ENCODE data around the gene ERP44.
"Not testable (repeated sequence)": the region's sequence is repeated elsewhere in the genome, so short reads cannot be mapped to it uniquely, and the experiment has no call there.

The ERP44 gene

GRCh38 chr9:100011062-100011681, 87.6 kb downstream of the ERP44 start:
- DNase-seq (ENCODE audit: low read depth) = no peak

DNA sequence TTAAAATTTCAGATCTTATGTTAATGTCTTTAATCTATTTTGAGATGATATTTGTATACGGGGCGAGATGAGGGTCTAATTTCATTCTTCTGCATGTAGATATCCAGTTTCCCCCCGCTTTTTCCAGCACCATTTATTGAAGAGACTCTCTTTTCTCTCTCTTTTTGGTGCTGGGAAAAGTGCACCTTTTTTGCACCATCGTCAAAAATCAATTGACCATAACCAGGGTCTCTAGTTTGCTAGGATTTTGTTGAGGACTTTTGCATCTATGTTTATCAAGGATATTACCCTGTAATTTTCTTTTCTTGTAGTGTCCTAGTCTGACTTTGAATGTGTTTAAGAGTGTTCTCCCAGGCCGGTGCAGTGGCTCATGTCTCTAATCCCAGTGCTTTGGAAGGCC, 99.0 kb downstream of the ERP44 start:
- DNase-seq (ENCODE audit: low read depth) = no peak

- DNase-seq (ENCODE audit: low read depth) = no peak
These were observed 99.9 kb downstream of the ERP44 start for GRCh38 chr9:99998866-99999265.

DNA sequence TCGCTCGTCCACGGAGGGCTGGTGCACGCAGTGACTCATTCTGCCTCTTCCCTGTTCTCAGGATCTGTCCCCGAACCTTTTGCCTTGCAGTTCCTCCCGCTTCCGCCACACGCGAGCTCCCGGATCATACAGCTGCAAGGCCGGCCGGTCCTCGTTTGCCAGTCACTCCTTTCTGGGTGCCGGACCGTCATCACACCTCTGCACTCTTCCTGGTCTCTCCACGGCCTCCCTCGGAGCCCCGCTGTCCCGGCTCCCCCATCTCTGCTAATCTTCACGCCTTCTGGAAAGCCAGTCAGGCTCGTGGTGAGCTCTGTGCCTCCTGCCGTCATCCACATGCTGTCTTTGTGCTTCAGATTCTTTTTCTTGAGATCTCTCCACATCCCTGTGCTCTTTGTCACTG, 100.5 kb downstream of the ERP44 start:
- DNase-seq (ENCODE audit: low read depth) = no peak

- DNase-seq (ENCODE audit: low read depth) = not testable (repeated sequence)
These were observed 108.3 kb downstream of the ERP44 start for GRCh38 chr9:99990508-99990907.

DNA sequence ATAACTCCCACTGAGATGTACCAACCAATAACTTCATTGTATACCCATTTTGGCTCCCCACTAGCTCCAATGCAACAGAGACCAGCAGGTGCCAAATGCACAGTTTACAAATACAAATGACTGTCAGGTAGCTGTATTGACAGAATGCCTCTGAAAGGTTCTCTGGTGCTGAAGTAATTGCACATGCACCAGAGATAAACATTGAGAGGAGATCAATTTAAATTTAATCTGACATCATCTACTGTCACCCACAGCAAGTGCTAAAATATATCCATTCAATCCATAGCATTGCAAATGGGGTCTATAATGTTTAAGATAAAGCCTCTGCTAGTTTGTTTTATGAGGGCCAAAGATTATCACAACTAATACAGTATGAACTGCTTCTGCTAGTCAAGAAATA, 112.2 kb downstream of the ERP44 start:
- no peak for DNase-seq (ENCODE audit: low read depth)

DNA sequence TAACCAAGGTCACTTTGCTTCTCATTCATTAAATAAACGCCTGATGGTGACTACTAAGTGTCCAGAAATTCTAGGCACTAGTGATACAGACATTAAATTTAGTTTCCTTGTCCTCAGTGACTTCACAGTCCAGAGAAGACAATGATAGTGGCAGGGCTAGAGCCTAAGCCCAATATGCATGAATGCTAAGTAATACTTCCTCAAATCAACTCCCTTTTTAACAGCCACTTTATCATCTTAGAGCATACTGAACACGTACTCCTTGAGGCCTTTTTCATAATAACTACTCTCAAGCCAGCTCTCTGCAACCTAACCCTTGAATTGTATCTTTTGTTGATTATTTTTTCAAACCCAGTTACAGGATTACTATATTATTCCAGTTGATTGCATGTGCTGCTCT, 118.2 kb downstream of the ERP44 start:
- DNase-seq (ENCODE audit: low read depth) = no peak

DNA sequence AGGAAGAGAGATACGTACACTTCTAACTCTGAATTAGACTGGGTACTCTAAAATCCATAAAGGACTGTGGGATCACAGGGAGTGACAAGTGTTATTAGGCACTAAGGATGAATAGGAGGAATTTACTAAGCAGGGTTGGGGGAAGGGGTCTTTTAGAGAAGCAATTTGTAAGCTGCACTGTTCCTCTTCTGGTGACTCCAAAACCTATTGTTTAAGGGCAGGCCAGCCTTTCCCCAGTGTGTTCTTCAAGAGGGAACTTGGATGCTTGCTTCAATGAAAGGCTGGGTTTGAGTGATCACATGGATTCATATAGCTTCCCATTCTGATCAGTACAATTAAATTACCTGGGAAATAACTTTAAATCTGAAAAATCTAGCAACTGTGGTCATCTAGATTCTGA, 120.6 kb downstream of the ERP44 start:
- no peak for DNase-seq (ENCODE audit: low read depth)

DNA sequence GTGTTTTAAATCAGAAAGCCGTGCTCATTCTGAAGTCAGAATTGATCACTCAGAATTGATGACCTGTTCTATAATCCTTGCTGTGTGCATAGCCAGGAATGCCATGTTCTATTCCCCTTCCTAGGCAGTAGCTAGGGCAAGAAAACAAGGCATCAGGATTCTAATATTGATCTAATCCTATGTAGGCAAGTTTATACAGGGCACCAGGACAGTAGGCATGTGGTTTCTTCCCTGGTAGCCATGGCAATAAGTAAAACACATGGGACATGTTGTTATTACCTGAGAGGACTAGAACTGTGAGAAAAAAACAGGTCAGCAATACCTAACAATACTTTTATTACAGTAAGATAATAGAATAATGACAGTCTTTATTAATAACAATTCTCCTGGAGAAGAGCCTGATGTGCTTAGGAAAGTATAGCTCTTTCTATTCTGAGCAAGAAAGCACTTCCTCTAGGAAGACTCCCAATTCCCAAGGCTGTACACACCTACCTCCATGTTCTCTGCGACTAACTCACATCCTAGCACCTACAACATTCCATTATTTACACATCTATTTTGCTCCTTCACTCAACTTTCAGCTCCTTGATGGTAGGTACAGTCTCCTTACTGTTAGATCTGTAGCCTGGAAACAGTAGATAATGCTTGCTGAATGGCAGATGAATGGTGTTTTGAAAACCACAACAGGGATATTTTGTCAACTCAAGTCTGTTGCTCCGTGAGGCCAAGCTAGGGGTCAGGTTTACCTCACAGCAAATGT, 121.6 kb downstream of the ERP44 start:
- no peak for DNase-seq (ENCODE audit: low read depth)

- no peak for DNase-seq (ENCODE audit: low read depth)
These were observed 125.3 kb downstream of the ERP44 start for GRCh38 chr9:99973455-99973854.

- no peak for DNase-seq (ENCODE audit: low read depth)
These were observed 127.4 kb downstream of the ERP44 start for GRCh38 chr9:99971410-99971809.

- DNase-seq (ENCODE audit: low read depth) = no peak
These were observed 128.3 kb downstream of the ERP44 start for GRCh38 chr9:99970481-99970880.

DNA sequence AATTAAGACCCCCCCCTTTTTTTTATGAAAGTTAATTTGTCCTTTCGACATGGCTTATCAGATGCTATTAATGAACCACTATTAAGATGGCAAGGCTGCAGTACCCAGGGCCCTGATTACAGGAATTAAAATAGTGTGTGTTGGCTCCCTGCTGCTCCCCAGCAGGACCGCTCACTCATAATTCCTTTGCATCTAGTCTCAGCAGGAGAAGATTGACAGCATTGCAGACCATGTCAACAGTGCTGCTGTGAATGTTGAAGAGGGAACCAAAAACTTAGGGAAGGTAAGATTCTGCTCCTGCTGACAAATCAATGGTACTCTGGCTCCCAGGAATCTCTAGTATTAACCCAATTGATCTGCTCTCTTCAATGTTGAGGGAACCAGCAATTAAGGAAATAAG, 131.3 kb downstream of the ERP44 start:
- no peak for DNase-seq (ENCODE audit: low read depth)

- no peak for DNase-seq (ENCODE audit: low read depth)
These were observed 132.1 kb downstream of the ERP44 start for GRCh38 chr9:99966716-99967115.

- DNase-seq (ENCODE audit: low read depth) = no peak
These were observed 132.8 kb downstream of the ERP44 start for GRCh38 chr9:99966001-99966400.

- no peak for DNase-seq (ENCODE audit: low read depth)
These were observed 134.5 kb downstream of the ERP44 start for GRCh38 chr9:99964336-99964735.

GRCh38 chr9:99962680-99963261, 136.0 kb downstream of the ERP44 start:
- DNase-seq (ENCODE audit: low read depth) = no peak

DNA sequence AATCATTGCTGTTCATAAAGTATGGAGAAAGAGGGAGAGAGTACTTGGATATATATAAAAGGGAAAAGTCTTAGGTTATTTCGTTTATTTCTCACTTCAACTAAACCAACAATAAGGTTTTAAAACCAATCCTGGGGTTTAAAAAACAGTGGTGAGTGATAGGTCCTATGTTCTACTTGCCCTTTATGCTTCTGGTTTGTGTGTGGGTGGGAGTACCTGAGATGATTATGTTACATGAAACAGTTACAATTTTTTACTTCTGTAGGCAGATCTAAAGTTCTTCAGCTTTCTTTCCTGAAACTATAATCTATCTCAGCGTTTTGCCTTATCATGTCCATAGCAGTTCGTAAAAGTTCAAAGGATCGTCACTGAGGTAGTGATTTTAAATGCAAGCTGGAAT, 143.2 kb downstream of the ERP44 start:
- DNase-seq (ENCODE audit: low read depth) = no peak

- no peak for DNase-seq (ENCODE audit: low read depth)
These were observed 144.0 kb downstream of the ERP44 start for GRCh38 chr9:99954819-99955218.

GRCh38 chr9:99953861-99954507, 144.8 kb downstream of the ERP44 start:
- no peak for DNase-seq (ENCODE audit: low read depth)

DNA sequence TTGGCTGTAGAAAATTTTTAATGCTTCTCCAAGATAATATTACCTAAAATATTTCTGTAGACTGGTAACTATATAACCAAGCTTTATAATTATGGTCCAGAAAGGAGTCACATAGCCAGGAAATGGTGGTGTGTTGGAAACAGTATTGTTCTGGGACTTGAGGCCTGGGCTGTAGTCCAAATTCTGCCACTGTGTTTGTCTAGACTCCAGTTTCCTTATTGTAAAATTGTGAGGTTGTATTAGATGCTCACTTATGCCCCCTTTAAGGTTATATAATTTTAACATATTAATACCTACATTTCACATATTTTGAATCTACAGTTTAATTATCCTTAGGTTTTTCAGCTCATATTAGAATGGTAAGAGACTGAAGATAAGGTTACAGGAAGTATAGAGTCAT, 149.9 kb downstream of the ERP44 start:
- DNase-seq (ENCODE audit: low read depth) = peak; percentile 29

DNA sequence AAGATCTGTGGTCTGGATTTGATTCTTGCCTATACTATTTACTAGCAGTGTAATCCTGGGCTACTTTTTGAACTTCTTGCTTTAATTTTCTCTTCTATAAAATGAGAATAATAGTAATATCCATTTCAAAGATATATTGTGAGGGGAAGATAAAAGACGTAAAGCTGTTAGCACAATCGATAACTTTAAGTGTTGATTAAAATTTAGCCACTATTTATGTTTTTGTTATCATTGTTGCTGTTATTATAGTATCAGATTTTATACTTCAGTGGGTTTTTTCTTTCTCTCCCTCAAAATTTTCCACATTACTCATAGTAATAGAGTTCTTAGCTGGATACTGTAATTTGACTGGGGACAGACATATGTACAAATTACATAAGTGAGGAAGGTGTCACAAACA, 150.3 kb downstream of the ERP44 start:
- no peak for DNase-seq (ENCODE audit: low read depth)

GRCh38 chr9:99947395-99947794, 151.4 kb downstream of the ERP44 start:
- DNase-seq (ENCODE audit: low read depth) = no peak

Measured in stromal cell of bone marrow (primary cell).